OCI-LY1 (cell line): ENCODE measurements around the gene DUSP12.

Experiments
- EZH2 ChIP-seq: fragments of 200-600 bp; sonication (generic), shearing (Covaris generic); IDR thresholded peaks from 2 replicates; pipeline ENCODE4 v1.8.0; 2017; ENCODE audit warnings: borderline replicate concordance, mixed run types, mild to moderate bottlenecking, antibody characterized with exemption, low read length, moderate library complexity, mixed read lengths
- TF ChIP-seq, protein P1 (sequence below): fragments of 200-600 bp; sonication (generic), shearing (Covaris generic); IDR thresholded peaks from 2 replicates; pipeline ENCODE4 v1.5.1; 2017; ENCODE audit warnings: mild to moderate bottlenecking, antibody characterized with exemption, low read length, moderate library complexity, mixed read lengths

DNA sequence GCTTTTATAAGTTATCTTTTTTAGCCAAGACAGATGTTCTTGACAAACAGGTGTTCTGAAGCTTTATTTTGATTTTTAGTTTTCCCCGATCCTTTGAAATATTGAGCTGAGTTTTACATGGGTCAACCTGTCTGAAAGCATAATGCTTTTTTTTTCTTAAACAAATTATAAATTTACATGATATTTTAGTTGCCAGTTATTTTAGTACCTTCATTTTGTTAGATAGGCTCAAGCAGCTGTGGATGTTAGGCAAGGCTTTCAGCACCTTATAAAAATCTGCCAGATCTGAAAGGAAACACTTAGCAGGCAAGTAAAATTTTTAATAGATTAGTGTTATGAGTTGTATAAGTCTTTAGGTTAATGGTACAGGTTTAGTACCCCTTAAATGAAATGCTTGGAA lies 50.2 kb downstream of the DUSP12 start:
- TF ChIP-seq, protein P1, sequence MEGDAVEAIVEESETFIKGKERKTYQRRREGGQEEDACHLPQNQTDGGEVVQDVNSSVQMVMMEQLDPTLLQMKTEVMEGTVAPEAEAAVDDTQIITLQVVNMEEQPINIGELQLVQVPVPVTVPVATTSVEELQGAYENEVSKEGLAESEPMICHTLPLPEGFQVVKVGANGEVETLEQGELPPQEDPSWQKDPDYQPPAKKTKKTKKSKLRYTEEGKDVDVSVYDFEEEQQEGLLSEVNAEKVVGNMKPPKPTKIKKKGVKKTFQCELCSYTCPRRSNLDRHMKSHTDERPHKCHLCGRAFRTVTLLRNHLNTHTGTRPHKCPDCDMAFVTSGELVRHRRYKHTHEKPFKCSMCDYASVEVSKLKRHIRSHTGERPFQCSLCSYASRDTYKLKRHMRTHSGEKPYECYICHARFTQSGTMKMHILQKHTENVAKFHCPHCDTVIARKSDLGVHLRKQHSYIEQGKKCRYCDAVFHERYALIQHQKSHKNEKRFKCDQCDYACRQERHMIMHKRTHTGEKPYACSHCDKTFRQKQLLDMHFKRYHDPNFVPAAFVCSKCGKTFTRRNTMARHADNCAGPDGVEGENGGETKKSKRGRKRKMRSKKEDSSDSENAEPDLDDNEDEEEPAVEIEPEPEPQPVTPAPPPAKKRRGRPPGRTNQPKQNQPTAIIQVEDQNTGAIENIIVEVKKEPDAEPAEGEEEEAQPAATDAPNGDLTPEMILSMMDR: no peak
- no peak for TF ChIP-seq EZH2
